Calu3 (cell line): ENCODE measurements around the gene TEKT3. TPM values are rescaled to one million over a fixed set of nuclear protein-coding genes. Genes with fewer than 3 reads are reported as not detected.

Experiments used
- BruUV-seq: library from RNA; stranded (reverse); fragments of 400-500 nt; replicated peaks from 2 replicates; lab custom pipeline; 2021; lab: Mats Ljungman, UMichigan
- CTCF ChIA-PET: fragments of 300-600 bp; sonication (Branson Sonifier 250); formaldehyde crosslinking; loops from one replicate; lab custom pipeline; 2022; ENCODE audit warnings: antibody characterized with exemption; lab: Charles Lee
- DNase-seq: peaks from one replicate; pipeline ENCODE4 v3.0.0; 2022
- H3K27ac Mint-ChIP-seq: one replicate; pipeline ENCODE4 v1.8.0; 2022; ENCODE audit warnings: mixed read lengths; ENCODE audit not compliant: unreplicated experiment
- H3K27me3 Mint-ChIP-seq: one replicate; pipeline ENCODE4 v1.8.0; 2022; ENCODE audit warnings: mixed read lengths; ENCODE audit not compliant: unreplicated experiment
- H3K36me3 Mint-ChIP-seq: one replicate; pipeline ENCODE4 v1.8.0; 2022; ENCODE audit warnings: mild to moderate bottlenecking, moderate library complexity, mixed read lengths; ENCODE audit not compliant: insufficient read depth, unreplicated experiment
- H3K4me1 Mint-ChIP-seq: one replicate; pipeline ENCODE4 v1.8.0; 2022; ENCODE audit warnings: mild to moderate bottlenecking, low read depth, mixed read lengths; ENCODE audit not compliant: unreplicated experiment
- H3K4me3 Mint-ChIP-seq: one replicate; pipeline ENCODE4 v1.8.0; 2022; ENCODE audit warnings: mild to moderate bottlenecking, low read depth, moderate library complexity, mixed read lengths; ENCODE audit not compliant: unreplicated experiment
- H3K9me3 Mint-ChIP-seq: one replicate; pipeline ENCODE4 v1.8.0; 2022; ENCODE audit warnings: low read depth, mixed read lengths; ENCODE audit not compliant: unreplicated experiment
- intact Hi-C: fragments of 100-400 bp; cut with micrococcal nuclease; formaldehyde crosslinking; loops from one replicate; pipeline ENCODE4 v1.10.0; 2022; ENCODE audit not compliant: unreplicated experiment
- total RNA-seq: library from RNA; stranded (reverse); gene quantifications from 2 replicates; pipeline ENCODE4 v1.2.3, GENCODE V29; 2022
- TF ChIP-seq, protein P1 (sequence below): fragments of 200-600 bp; IDR thresholded peaks from one replicate; pipeline ENCODE4 v1.8.0; 2022; ENCODE audit warnings: antibody characterized with exemption; ENCODE audit not compliant: unreplicated experiment

The TEKT3 gene
- total RNA-seq, 1 experiment from 2014 or later = not detected

DNA sequence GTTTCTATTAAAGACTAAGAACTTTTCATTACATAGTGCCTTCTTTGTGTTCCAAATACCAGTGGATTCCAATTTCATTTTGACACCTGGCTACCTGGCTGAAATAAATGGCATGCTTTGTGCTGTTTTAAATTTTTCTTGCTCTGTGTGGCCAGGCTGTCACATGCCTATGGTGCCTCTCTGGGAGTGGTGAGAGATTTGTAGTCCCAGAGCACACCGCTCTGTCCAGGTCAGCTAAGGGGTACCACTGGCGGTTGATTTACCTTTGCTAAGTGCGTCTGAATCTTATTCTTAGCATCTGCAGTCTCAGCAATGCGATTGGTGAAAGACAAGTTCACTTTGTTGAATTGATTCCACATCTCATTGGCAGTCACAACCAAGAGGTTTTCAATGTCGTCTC is 29.4 kb downstream of the TEKT3 start:
- DNase-seq = no peak
- CTCF ChIA-PET = no interaction called here
- no TSS peak for BruUV-seq
- H3K27ac Mint-ChIP-seq = no peak overlapping the region
- no peaks in the 10 kb centered on the region for H3K9me3 Mint-ChIP-seq
- intact Hi-C loops = no loop called here
- TF ChIP-seq, protein P1, sequence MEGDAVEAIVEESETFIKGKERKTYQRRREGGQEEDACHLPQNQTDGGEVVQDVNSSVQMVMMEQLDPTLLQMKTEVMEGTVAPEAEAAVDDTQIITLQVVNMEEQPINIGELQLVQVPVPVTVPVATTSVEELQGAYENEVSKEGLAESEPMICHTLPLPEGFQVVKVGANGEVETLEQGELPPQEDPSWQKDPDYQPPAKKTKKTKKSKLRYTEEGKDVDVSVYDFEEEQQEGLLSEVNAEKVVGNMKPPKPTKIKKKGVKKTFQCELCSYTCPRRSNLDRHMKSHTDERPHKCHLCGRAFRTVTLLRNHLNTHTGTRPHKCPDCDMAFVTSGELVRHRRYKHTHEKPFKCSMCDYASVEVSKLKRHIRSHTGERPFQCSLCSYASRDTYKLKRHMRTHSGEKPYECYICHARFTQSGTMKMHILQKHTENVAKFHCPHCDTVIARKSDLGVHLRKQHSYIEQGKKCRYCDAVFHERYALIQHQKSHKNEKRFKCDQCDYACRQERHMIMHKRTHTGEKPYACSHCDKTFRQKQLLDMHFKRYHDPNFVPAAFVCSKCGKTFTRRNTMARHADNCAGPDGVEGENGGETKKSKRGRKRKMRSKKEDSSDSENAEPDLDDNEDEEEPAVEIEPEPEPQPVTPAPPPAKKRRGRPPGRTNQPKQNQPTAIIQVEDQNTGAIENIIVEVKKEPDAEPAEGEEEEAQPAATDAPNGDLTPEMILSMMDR = no peak
- peaks cover 28% of the 10 kb centered on the region for H3K27me3 Mint-ChIP-seq
- H3K4me1 Mint-ChIP-seq = no peaks in the 10 kb centered on the region
- no peak overlapping the region for H3K4me3 Mint-ChIP-seq
- no peaks in the 10 kb centered on the region for H3K36me3 Mint-ChIP-seq

DNA sequence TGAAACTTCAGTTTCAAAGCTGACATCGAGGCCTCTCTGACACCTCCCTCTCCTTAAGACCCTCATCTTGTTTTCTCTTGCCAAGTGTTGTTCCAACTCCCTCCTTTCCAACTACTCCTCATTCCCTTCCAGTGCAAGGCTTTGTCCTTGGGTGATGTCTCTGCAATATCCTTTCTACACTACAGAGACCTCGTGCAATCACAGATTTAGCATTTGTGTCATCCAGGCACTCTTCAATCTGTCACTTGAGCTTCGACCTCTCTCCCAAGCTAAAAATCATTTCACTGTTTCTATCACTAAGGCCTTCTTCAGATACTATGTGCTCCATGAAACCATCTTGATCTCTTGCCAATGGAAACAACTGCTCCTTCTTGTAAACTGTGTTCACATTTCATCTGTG is 31.6 kb downstream of the TEKT3 start:
- Mint-ChIP-seq H3K36me3 (no peaks in the 10 kb centered on the region), H3K4me3 (no peak overlapping the region), H3K27me3 (peaks cover 11% of the 10 kb centered on the region), H3K9me3 (no peaks in the 10 kb centered on the region), H3K27ac (no peak overlapping the region), H3K4me1 (no peaks in the 10 kb centered on the region)
- no TSS peak for BruUV-seq
- CTCF ChIA-PET = no interaction called here
- TF ChIP-seq, protein P1 = no peak
- intact Hi-C loops = no loop called here
- DNase-seq = no peak

DNA sequence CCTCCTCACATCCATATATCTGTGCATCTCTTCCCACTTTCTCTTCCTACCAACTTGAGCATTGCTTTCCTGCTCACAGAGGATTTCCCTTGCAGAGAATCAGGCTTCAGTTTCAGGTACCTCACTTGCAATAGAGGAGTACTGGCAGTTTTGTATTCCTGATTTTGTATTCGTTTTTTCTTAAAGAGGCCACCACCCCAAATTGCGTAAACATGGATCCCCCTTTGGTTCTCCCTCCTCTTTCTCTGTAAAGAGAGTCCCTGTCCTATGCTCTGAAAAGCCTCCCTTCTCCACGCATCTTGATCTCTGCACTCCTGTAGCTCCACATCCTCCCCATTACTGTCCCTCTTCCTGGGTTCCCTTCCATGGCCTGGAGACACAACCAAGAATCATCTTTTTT is 32.2 kb downstream of the TEKT3 start:
- no peaks in the 10 kb centered on the region for H3K9me3 Mint-ChIP-seq
- H3K4me1 Mint-ChIP-seq = no peaks in the 10 kb centered on the region
- CTCF ChIA-PET = no interaction called here
- TF ChIP-seq, protein P1 = no peak
- no peak for DNase-seq
- no peak overlapping the region for H3K27ac Mint-ChIP-seq
- BruUV-seq = no TSS peak
- intact Hi-C loops = no loop called here
- no peaks in the 10 kb centered on the region for H3K36me3 Mint-ChIP-seq
- H3K4me3 Mint-ChIP-seq = no peak overlapping the region
- peaks cover 5% of the 10 kb centered on the region for H3K27me3 Mint-ChIP-seq

DNA sequence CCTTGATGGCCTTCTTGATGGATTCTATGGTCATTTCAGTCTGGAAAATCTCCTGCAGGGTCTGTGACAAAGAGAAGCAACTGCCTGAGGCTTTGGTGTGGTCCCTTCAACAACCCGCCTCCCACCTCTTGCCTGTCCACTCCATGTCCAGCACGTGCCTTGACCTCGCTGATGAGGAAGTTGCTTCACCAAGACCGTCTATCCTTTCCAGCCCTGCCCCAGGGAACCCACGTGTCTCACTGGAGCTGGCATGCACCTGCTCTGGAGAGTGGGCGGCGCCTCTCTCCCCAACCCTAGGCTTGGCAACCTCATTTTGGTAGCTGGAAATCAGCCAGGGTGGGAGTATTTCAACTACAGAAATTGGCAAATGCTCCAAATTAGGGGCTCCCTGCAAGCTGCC is 32.6 kb downstream of the TEKT3 start:
- no peaks in the 10 kb centered on the region for H3K36me3 Mint-ChIP-seq
- CTCF ChIA-PET = no interaction called here
- BruUV-seq = no TSS peak

More for the DNA sequence above, 32.6 kb downstream of the TEKT3 start:
- H3K9me3 Mint-ChIP-seq = no peaks in the 10 kb centered on the region
- H3K4me3 Mint-ChIP-seq = no peak overlapping the region
- no peak overlapping the region for H3K27ac Mint-ChIP-seq
- H3K4me1 Mint-ChIP-seq = no peaks in the 10 kb centered on the region
- TF ChIP-seq, protein P1 = no peak
- intact Hi-C loops = no loop called here
- H3K27me3 Mint-ChIP-seq = peaks cover under 1% of the 10 kb centered on the region
- no peak for DNase-seq
